ENCODE results near the gene TECTB. TPM values are rescaled to one million over a fixed set of nuclear protein-coding genes. Genes with fewer than 3 reads are reported as not detected.

The TECTB gene
- total RNA-seq, 1 experiment from 2014 or later, result 0.07 TPM

DNA sequence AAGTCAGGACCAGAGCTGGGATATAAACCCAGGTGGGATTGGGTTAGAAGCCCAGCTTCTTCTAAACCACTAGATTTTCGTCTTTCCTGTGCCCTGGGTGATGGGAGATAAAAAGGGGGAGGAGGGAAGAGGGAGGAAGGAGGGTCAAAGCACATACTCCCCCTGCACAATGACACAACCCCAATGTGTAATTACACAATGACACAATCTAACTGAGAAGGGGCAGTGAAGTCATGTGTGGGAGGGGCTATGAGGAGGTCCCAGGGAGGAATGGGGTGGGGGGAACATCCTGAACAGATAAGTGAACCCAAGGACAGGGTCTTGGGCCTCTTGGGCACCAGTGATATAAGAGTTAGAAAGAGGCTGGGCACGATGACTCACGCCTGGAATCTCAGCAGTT lies 44.5 kb downstream of the TECTB start:
- RAD21 ChIA-PET (ENCODE audit: low non-redundant PET in 1 of 2, low total read pairs in 2 of 2, uncharacterized antibody in 2 of 2, unreplicated experiment in 2 of 2), result no interaction called here

More for the DNA sequence above, 44.5 kb downstream of the TECTB start:
- ChIA-PET POLR2A (interaction anchor here (1.3 to 1.4 kb wide), 2 partner anchors 48 to 59 kb away, joined by 3 to 4 read pairs; no protein-coding TSS in a partner anchor), CTCF (interaction anchor here (1.0 to 1.3 kb wide), 2 partner anchors 20 to 190 kb away, joined by 3 read pairs; no protein-coding TSS in a partner anchor)
- Histone ChIP-seq H3K27me3 (ENCODE audit: insufficient read depth, low read length) (no peaks in the 10 kb centered on the region), H4K20me1 (ENCODE audit: insufficient read depth) (no peaks in the 10 kb centered on the region), H2AFZ (ENCODE audit: low read depth, low read length, poor library complexity, severe bottlenecking) (no peak overlapping the region), H3K9me2 (ENCODE audit: insufficient read depth) (no peaks in the 10 kb centered on the region), H3K4me3 (replicated peaks in 1 of 2; ENCODE audit: low read depth in 1 of 2, low read length in 2 of 2) (no peak overlapping the region), H3K4me1 (ENCODE audit: control insufficient read depth in 1 of 2, insufficient read depth in 2 of 2, low read length in 2 of 2) (peaks cover 41 to 53% of the 10 kb centered on the region in 2 experiments), H3K4me2 (ENCODE audit: low read length) (no peak overlapping the region), H3K9ac (ENCODE audit: low read length) (no peak overlapping the region), H3K79me2 (ENCODE audit: insufficient read depth, low read length) (no peaks in the 10 kb centered on the region), H3K9me3 (ENCODE audit: control insufficient read depth in 1 of 2, insufficient read depth in 1 of 2, low read depth in 1 of 2, low read length in 2 of 2) (no peaks in the 10 kb centered on the region), H3K27ac (ENCODE audit: low read depth, low read length) (no peak overlapping the region), H3K36me3 (ENCODE audit: control insufficient read depth in 1 of 2, insufficient read depth in 2 of 2, low read length in 2 of 2) (no peaks in the 10 kb centered on the region)
- TF ChIP-seq, protein P1, sequence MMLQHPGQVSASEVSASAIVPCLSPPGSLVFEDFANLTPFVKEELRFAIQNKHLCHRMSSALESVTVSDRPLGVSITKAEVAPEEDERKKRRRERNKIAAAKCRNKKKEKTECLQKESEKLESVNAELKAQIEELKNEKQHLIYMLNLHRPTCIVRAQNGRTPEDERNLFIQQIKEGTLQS (IDR thresholded peaks at IDR 0.05), result no peak
- TF ChIP-seq, protein P2, sequence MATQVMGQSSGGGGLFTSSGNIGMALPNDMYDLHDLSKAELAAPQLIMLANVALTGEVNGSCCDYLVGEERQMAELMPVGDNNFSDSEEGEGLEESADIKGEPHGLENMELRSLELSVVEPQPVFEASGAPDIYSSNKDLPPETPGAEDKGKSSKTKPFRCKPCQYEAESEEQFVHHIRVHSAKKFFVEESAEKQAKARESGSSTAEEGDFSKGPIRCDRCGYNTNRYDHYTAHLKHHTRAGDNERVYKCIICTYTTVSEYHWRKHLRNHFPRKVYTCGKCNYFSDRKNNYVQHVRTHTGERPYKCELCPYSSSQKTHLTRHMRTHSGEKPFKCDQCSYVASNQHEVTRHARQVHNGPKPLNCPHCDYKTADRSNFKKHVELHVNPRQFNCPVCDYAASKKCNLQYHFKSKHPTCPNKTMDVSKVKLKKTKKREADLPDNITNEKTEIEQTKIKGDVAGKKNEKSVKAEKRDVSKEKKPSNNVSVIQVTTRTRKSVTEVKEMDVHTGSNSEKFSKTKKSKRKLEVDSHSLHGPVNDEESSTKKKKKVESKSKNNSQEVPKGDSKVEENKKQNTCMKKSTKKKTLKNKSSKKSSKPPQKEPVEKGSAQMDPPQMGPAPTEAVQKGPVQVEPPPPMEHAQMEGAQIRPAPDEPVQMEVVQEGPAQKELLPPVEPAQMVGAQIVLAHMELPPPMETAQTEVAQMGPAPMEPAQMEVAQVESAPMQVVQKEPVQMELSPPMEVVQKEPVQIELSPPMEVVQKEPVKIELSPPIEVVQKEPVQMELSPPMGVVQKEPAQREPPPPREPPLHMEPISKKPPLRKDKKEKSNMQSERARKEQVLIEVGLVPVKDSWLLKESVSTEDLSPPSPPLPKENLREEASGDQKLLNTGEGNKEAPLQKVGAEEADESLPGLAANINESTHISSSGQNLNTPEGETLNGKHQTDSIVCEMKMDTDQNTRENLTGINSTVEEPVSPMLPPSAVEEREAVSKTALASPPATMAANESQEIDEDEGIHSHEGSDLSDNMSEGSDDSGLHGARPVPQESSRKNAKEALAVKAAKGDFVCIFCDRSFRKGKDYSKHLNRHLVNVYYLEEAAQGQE (IDR thresholded peaks at IDR 0.05; ENCODE audit: low read depth), result no peak
- no peak for TF ChIP-seq EGR1 (IDR thresholded peaks at IDR 0.05; ENCODE audit: low read depth)
- TF ChIP-seq EZH2phosphoT487 (IDR thresholded peaks at IDR 0.05; ENCODE audit: borderline replicate concordance), result no peak
- TF ChIP-seq ZFX (IDR thresholded peaks at IDR 0.05), result no peak
- ATAC-seq (no peak), DNase-seq (ENCODE audit: low read depth, low spot score) (no peak)
- no TSS peak for BruUV-seq (replicated peaks)
- intact Hi-C loops (cut with micrococcal nuclease), result no loop called here

All from HCT116 (cell line).